CD4-positive, alpha-beta T cell treated with Interleukin-17A for 4 hours (primary cell): ENCODE results near the gene HTT.

ENCODE experiments used
- DNase-seq: peaks from one replicate; pipeline ENCODE4 v3.0.0-alpha.2; 2020; ENCODE audit warnings: mixed read lengths

Gene HTT

GRCh38 chr4:3253808-3254207 lies 179.3 kb downstream of the HTT start:
- DNase-seq = no peak

GRCh38 chr4:3254302-3255131 lies 180.0 kb downstream of the HTT start:
- no peak for DNase-seq

DNA sequence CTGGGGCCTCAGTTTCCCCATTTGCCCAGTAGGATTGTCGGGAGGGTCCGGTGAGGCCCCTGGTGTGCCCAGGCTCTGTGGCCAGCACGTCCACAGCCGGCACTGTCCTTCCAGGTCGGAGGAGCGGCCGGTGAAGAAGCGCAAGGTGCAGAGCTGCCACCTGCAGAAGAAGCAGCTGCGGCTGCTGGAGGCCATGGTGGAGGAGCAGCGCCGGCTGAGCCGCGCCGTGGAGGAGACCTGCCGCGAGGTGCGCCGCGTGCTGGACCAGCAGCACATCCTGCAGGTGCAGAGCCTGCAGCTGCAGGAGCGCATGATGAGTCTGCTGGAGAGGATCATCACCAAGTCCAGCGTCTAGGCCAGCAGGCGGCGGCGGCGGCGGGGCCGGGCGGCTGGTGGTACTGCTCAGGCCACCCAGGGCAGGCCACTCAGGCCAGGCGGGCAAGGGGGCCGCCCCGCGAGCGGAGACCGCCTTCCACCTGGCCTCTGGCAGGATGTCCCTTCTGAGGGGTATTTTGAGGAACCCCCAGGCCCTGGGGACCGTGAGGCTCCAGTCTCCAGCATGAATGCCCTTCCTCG lies 181.2 kb downstream of the HTT start:
- no peak for DNase-seq

GRCh38 chr4:3256230-3257102 lies 182.0 kb downstream of the HTT start:
- DNase-seq = no peak

GRCh38 chr4:3257103-3257555 lies 182.6 kb downstream of the HTT start:
- no peak for DNase-seq

DNA sequence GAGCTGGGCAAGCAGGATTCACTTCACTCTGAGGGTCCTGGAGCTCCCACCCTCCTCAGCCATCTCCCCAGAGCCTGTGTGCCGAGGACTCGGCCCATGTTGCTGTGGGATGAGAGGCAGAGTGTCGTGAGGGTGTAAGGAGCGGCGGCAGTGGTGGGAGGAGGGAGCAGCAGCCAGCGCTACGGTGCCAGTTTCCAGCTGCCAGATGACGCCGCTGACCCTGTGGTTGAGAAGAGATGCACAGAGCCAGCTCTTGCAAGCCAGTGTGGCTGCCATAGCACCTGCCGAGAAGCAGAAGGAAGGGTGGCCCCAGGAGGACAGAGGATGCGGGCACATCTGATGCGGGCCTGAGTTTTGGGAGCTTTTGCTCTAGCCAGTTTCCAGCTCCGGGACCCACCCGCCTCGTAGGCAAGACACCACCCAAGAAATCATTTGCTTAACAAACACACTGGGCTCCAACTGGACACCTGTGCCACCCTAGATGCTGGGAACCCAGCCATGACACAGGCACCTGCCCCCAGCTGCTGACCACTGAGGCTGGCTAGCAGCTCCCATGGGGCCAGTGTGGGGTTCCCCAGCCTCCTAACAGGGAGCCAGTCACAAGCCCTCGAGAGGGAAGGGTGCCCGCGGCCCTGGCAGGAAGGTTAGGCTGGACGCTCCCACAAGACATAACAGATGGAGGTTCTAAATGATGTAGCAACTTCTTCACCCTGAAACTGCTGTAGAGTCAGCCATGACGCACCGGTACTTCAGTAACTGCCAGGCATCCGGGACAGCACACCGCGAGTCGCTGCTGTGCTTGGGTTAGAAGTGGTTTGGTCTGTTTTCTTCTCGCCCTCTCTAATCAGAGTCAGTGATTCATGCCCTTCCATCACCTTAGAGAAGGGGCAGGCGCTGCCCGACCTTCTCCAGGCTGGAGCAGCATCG lies 183.3 kb downstream of the HTT start:
- no peak for DNase-seq

DNA sequence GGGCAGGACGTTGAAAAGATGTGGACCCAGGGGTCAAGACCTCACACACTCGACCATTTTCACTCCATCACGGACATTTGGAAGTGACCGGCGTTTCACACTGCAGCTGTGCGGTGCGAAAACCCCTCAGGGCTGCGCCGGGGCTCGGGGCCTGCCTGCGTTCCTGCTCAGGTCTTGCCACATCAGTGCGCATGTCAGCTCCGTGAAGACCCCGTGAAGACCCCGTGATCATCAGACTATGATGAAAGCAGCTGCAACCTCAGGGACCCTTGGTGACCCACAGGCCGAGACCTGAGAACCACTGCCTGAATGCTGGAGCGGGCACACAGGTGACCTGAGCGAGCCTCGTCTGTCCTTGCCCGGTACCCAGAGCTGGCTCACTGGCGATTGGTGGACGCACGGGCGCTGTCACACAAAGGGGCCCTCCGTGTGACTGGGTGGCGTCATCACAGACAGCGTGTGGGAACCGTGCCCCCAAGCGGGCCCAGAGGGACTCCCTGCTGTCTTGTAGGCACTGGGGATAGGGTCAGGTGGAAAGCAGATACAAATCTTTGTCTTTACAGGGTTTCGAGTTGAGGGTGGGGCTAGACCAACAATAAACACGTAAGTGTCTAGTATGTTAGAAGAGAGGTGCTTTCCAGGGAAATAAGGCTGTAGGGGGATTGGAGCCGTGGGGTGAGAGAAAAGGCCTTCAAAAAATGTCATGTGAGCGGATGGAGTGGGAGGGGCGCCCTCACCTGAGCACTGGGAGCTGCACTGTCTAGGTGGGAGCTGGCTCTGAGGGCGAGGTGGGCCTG lies 187.1 kb downstream of the HTT start:
- no peak for DNase-seq

DNA sequence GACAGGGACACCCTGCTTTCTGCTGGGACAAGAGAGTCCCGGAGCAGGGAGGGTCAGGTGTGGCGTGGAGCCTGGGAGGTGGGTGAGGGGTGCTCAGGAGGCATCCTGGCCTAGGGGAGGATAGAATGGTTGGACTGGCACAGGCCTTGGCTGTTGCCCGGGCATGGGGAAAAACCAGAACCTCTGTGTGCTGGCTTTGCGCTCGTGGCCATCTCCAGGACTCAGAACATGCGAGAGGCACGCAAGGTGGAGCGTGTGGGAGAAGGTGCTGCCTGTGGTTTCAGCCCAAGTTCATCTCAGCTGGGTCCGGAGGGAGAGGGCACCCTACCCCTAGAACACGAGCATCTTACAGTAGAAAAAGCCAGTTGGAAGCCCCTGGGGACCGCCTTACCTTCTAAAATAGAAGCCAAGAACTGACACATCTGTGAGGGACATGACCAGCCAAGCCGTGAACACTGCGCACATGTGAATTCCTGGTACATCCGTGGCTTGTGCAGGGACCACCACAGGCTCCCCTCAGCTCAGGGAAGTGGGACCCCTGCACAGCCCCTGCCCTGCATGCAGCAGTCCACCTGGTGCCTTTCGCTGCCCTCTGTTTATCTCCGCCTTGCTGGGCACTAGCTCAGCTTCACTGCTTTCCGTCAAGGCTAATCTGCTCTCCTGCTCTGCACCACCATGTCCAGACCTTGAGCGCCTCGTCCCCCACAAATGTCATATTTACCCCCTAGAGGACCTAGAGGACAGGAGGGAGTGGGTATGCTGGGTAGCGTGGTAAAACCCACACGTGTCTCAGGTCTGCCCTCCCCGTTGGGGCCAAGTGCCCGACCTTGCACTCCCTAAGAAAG lies 187.9 kb downstream of the HTT start:
- no peak for DNase-seq

DNA sequence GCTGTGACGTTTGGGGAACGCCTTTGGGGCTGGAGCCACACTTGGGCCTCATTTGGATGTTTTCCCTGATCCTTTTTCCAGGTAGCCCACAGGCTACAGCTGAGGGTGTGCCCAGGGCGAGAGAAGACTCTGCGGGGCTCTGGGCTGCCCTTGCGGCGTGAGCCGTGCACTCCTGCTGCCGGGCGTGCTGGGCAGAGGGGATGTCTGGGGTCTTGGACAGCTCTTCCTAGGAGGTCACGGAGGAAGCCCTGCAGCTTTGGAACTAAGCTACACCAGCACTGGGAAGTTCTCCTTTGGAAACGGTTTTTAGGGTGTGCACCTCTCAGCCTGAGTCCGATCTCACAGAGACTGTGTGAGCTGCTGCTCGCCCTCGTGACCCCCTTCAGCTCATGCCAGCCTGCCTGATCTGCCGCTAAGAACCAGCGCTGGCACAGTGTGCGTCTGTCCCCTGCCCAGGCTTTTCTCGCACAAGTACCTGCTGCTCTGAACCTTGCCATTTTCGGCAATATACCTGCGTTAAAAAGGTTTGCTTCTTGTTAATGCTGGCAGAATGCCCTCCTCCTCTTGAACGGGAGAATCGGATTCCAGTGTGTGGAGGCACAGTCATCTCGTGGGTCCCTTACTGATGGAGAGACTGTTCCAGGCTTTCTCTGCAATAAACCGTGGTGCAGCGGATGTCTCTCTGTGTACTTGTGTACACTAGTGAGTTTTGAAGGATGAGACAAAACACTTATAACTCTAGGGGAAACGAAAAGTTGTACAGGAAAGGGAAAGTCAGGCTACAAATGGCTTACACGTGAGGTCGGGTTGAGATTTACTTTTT lies 188.8 kb downstream of the HTT start:
- DNase-seq = no peak

- DNase-seq = no peak
These were observed 189.4 kb downstream of the HTT start for GRCh38 chr4:3263876-3264193.

- no peak for DNase-seq
These were observed 191.6 kb downstream of the HTT start for GRCh38 chr4:3266076-3266475.

GRCh38 chr4:3267576-3268394 lies 193.3 kb downstream of the HTT start:
- DNase-seq = no peak

- no peak for DNase-seq
These were observed 194.1 kb downstream of the HTT start for GRCh38 chr4:3268395-3269104.

DNA sequence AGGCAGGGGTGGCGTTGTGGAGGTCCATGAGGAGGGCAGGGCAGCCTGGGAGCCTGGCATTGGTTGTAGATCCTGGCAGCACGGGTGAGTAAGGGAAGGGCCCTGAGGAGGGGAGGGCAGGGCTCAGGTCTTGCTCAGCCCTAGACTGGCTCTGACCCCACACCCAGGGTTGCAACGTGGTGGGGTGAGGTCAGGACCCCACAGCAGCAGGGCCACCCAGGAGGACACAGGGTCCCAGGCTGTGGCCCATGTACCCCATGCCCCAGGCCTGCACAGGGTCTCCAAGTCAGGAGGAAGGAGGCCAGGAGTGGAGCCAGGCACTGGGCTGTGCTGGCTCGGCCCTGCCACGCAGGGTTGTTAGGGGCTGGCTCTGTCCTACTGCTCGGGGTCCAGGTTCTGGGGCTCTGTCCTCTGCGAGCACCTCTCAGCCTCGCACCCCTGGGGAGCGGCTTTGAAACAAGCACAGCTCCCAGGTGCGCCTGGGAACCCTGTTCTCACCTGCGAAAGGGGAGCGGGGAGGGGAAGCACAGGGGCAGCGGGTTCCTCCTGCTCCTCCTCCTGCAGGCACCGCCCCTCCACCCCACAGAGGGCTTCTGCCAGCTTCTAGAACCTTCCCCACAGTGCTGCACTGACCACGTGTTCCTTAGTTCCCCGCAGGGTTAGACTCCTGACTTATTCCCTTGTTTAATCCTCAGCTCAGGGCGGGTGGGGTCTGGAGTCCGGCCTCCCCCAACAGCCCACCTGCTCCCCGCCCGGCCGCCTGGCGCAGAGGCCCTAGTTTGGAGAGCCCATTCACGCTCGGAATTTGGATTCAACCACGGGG lies 194.8 kb downstream of the HTT start:
- DNase-seq = no peak

- no peak for DNase-seq
These were observed 195.6 kb downstream of the HTT start for GRCh38 chr4:3269991-3270611.

DNA sequence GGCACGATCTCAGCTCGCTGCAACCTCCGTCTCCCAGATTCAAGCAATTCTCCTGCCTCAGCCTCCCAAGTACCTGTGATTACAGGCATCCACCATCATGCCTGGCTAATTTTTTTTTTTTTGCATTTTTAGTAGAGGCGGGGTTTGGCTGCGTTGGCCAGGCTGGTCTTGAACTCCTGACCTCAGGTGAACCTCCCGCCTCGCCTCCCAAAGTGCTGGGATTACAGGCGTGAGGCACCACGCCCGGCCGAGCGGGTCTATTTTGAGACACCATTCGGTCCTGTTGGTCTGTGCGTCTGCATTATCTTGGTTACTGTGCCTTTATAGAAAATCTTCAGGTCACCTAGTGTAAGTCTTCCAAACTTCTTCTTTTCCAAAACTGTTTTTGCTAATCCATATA lies 196.7 kb downstream of the HTT start:
- no peak for DNase-seq

DNA sequence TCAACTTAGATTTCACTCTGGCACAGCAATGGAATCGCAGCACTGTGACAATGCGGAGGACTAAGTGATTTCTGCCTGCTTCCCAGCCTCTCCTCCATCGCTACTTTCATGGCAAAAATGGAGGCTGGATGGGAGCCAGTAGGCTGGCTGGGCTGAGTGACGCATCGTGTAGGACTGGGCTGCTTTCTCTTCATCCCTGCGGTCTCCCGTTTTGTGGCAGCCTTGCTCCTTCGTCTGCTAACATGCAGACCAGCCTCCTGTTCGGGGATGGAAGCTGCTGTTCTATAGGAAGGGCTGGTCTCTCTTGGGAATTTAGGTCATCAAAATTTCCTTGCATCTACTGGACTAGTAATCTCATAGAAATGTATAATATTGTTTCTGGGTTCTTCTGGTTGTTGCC lies 202.5 kb downstream of the HTT start:
- no peak for DNase-seq
